Smooth muscle cell (in vitro differentiated cells): ENCODE measurements around the gene NAV2. TPM values are rescaled to one million over a fixed set of nuclear protein-coding genes. Genes with fewer than 3 reads are reported as not detected.
A peak's percentile ranks its signal among the peaks of the same experiment; 100 is the strongest.

Source experiments
- DNase-seq: peaks from one replicate; lab custom pipeline; 2025; ENCODE audit not compliant: unreplicated experiment; lab: John Stamatoyannopoulos, UW
- H2AFZ ChIP-seq: fragments of 200-600 bp; sonication (generic); 2 replicates; pipeline ENCODE4 v1.6.0; 2016; ENCODE audit warnings: antibody characterized with exemption, low read depth, mild to moderate bottlenecking
- H3F3A ChIP-seq: fragments of 200-600 bp; sonication (generic); 2 replicates; pipeline ENCODE4 v1.6.0; 2017; ENCODE audit warnings: antibody characterized with exemption, low read depth
- H3K27ac ChIP-seq: fragments of 200-600 bp; sonication (generic); 2 replicates; pipeline ENCODE4 v1.5.1; 2016; ENCODE audit warnings: low read depth, mild to moderate bottlenecking
- H3K27me3 ChIP-seq: fragments of 200-600 bp; sonication (generic); 2 replicates; pipeline ENCODE4 v1.6.1; 2016; ENCODE audit warnings: low read depth, mild to moderate bottlenecking
- H3K36me3 ChIP-seq: fragments of 200-600 bp; sonication (generic); 2 replicates; pipeline ENCODE4 v1.5.1; 2016; ENCODE audit warnings: low read depth
- H3K4me1 ChIP-seq: fragments of 200-600 bp; sonication (generic); 2 replicates; pipeline ENCODE4 v1.5.1; 2016; ENCODE audit warnings: low read depth
- H3K4me2 ChIP-seq: fragments of 200-600 bp; sonication (generic); 2 replicates; pipeline ENCODE4 v1.6.0; 2016; ENCODE audit warnings: mild to moderate bottlenecking
- H3K4me3 ChIP-seq: fragments of 200-600 bp; sonication (generic); 2 replicates; pipeline ENCODE4 v1.5.1; 2016; ENCODE audit warnings: mild to moderate bottlenecking
- H3K79me2 ChIP-seq: fragments of 200-600 bp; sonication (generic); 2 replicates; pipeline ENCODE4 v1.6.0; 2016; ENCODE audit warnings: low read depth, mild to moderate bottlenecking
- H3K9ac ChIP-seq: fragments of 200-600 bp; sonication (generic); 2 replicates; pipeline ENCODE4 v1.6.0; 2016; ENCODE audit warnings: low read depth
- H3K9me3 ChIP-seq: fragments of 200-600 bp; sonication (generic); replicated peaks from 2 replicates; pipeline ENCODE4 v1.5.1; 2016; ENCODE audit warnings: low read depth
- H4K20me1 ChIP-seq: fragments of 200-600 bp; sonication (generic); 2 replicates; pipeline ENCODE4 v1.6.0; 2016; ENCODE audit warnings: low read depth
- WGBS: methylation state at CpG from one replicate; pipeline ENCODE4 v1.1.7; 2016; ENCODE audit warnings: low lambda C conversion rate; 5-methylcytosine and 5-hydroxymethylcytosine counted together
- polyA plus RNA-seq: library from polyadenylated mRNA; unstranded; fragments of >200 nt; fragmentation: Nextera tagmentation; extraction: Ambion mirVana; gene quantifications from 2 replicates; pipeline ENCODE4 v1.2.1, GENCODE V29; 2016
- total RNA-seq: library from RNA; depleted of rRNA; stranded (reverse); fragments of >200 nt; gene quantifications from 2 replicates; pipeline ENCODE4 v1.2.3, GENCODE V29; 2014
- TF ChIP-seq, protein P1 (sequence below): fragments of 200-600 bp; sonication (generic); IDR thresholded peaks from 2 replicates; pipeline ENCODE4 v1.5.1; 2017; ENCODE audit warnings: borderline replicate concordance, mild to moderate bottlenecking, antibody characterized with exemption; ENCODE audit not compliant: insufficient read depth, poor library complexity, severe bottlenecking

NAV2 gene
- total and polyA plus RNA-seq, 2 experiments from 2014 or later = 14.1 to 67.5 TPM

DNA sequence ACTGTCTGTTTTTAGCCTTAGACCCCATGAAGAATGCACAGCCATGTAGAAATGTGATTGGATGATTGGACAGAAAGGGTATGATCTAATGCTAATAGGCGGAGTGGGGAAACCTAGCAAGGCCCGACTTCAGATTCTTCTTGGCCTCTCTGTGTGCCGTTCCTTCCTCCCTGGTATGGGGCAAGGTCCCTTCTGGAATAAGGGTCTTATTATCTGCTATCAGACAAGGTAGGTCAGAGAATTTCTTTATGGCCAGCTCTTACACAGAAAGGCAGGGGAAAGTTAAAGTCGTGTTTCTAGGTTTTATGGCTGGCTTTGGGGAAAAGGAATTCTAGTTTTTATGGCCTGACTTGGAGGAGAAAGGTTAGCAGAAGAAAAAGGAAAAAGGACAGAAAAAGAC is 417.0 kb downstream of the NAV2 start:
- H3K4me3 ChIP-seq = no peak overlapping the region
- H4K20me1 ChIP-seq = no peaks in the 10 kb centered on the region
- no peaks in the 10 kb centered on the region for H3K4me1 ChIP-seq
- DNase-seq = no peak
- no peaks in the 10 kb centered on the region for H3K36me3 ChIP-seq
- no peak overlapping the region for H3K27ac ChIP-seq
- TF ChIP-seq, protein P1, sequence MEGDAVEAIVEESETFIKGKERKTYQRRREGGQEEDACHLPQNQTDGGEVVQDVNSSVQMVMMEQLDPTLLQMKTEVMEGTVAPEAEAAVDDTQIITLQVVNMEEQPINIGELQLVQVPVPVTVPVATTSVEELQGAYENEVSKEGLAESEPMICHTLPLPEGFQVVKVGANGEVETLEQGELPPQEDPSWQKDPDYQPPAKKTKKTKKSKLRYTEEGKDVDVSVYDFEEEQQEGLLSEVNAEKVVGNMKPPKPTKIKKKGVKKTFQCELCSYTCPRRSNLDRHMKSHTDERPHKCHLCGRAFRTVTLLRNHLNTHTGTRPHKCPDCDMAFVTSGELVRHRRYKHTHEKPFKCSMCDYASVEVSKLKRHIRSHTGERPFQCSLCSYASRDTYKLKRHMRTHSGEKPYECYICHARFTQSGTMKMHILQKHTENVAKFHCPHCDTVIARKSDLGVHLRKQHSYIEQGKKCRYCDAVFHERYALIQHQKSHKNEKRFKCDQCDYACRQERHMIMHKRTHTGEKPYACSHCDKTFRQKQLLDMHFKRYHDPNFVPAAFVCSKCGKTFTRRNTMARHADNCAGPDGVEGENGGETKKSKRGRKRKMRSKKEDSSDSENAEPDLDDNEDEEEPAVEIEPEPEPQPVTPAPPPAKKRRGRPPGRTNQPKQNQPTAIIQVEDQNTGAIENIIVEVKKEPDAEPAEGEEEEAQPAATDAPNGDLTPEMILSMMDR = no peak
- no peaks in the 10 kb centered on the region for H3K9me3 ChIP-seq
- 80% methylated on average over 4 of the region's 4 CpGs for WGBS
- no peak overlapping the region for H3K4me2 ChIP-seq
- H2AFZ ChIP-seq = no peak overlapping the region
- peaks cover 2% of the 10 kb centered on the region for H3F3A ChIP-seq
- no peaks in the 10 kb centered on the region for H3K27me3 ChIP-seq
- H3K79me2 ChIP-seq = no peaks in the 10 kb centered on the region
- H3K9ac ChIP-seq = no peak overlapping the region

DNA sequence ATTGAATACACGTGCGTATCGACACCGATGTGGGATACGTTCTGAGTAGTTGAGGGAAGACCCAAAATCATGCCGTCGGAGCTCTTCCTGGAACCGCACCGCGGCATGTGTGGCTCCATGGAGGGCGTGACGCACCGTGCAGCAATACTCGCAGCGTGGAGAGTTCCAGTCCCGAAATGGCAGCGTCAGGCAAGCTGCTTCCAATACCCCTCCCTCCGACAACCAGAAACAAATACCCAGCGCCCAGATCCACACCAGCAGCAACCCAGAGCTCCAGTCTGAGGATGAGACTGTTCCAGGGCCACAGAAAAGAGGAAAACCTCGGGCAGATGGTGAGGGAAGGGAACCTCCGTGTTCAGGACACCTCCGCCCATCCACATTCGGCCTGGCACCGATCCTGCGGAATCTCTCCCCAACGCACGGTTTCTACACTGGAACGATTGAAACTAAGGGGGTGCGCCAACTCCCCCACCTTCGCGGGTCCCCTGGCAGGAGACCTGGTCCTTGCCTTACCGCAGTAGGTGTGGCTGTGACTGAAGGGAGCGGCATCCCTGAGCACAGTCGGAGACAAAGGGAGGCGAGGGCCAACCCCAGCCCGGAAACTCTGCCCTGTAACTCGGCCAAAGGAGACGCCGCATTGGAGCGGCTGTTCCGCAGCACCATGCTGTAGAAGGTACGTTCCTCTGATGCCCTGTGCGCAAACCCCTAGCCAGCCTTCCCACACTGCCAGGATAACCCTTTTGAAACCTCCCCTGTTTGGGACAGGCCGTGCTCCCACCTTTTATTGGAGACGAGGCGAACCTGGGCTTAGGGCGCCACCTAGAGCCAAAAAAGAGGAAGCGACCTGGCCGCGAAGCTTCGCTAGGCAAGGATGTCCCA is 419.4 kb downstream of the NAV2 start:
- H3K36me3 ChIP-seq = no peaks in the 10 kb centered on the region
- no peaks in the 10 kb centered on the region for H3K79me2 ChIP-seq
- H3K27ac ChIP-seq = no peak overlapping the region
- 26% methylated on average over 50 of the region's 51 CpGs for WGBS
- no peaks in the 10 kb centered on the region for H4K20me1 ChIP-seq
- H3K9ac ChIP-seq = no peak overlapping the region
- H3K4me3 ChIP-seq = peak overlapping the region; percentile 53
- DNase-seq = peak; percentile 20
- no peaks in the 10 kb centered on the region for H3K9me3 ChIP-seq
- peaks cover 8% of the 10 kb centered on the region for H3F3A ChIP-seq
- peak overlapping the region; percentile 95 for H2AFZ ChIP-seq
- no peaks in the 10 kb centered on the region for H3K27me3 ChIP-seq
- TF ChIP-seq, protein P1 = peak; percentile 94
- no peaks in the 10 kb centered on the region for H3K4me1 ChIP-seq
- peak overlapping the region; percentile 91 for H3K4me2 ChIP-seq

DNA sequence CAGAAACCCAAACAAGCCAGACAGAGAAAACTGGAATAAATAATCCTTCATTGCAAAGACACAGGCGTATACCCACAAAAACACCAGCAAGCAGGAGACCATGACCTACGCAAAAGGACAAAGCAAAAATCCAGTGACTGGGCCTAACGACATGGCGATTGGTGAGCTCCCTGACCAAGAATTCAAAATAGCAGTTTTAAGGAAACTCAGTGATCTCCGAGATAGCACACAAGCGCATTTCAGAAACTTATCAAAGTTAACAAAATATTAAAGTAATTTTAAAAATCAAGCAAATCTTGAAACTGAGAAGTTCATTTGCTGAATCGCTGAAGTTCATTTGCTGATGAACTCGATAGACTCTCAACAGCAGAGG is 420.0 kb downstream of the NAV2 start:
- H3K36me3 ChIP-seq = no peaks in the 10 kb centered on the region
- H3K27me3 ChIP-seq = no peaks in the 10 kb centered on the region
- peaks cover 8% of the 10 kb centered on the region for H3F3A ChIP-seq
- no peaks in the 10 kb centered on the region for H3K9me3 ChIP-seq
- no peaks in the 10 kb centered on the region for H3K79me2 ChIP-seq
- peak overlapping the region; percentile 53 for H3K4me3 ChIP-seq
- H3K9ac ChIP-seq = no peak overlapping the region
- 53% methylated on average over 8 of the region's 8 CpGs for WGBS
- no peak for DNase-seq
- TF ChIP-seq, protein P1 = no peak
- H3K27ac ChIP-seq = no peak overlapping the region
- H4K20me1 ChIP-seq = no peaks in the 10 kb centered on the region
- no peak overlapping the region for H2AFZ ChIP-seq
- H3K4me2 ChIP-seq = peak overlapping the region; percentile 91
- H3K4me1 ChIP-seq = no peaks in the 10 kb centered on the region
